ENCODE data around the gene KCTD10. TPM values are rescaled to one million over a fixed set of nuclear protein-coding genes. Genes with fewer than 3 reads are reported as not detected.

KCTD10 gene
- total and polyA plus RNA-seq, 9 of the 15 experiments (the other 6 are each of a cell fraction or from before 2014, with no cell fraction given): 1.9 to 37.5 (median 15.7) TPM

DNA sequence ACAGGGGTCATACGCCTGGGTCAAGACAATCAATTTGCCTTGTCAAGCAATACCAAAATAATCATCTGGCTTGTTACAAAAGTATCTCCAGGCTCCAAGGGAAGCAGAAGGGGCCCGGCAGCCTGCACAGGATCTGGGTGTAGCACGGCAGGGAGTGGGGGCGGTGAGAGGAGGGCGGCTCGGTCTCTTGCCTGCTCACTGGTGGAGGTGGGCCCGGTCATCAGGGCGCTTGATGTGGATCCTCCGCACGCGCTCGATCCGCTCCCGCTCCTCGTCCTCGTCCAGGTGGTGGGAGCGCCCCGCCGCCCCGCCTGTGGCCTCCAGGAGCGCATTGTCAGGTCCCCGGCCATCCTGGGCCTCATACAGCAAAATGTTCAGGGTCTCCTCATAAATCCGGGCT is 25.7 kb downstream of the KCTD10 start:
- no peak for FAIRE-seq

GRCh38 chr12:109450980-109451379 is 26.1 kb downstream of the KCTD10 start:
- in situ Hi-C loops (cut with MboI) (no loop called here), intact Hi-C loops (cut with micrococcal nuclease) (no loop called here)
- H3K9ac ChIP-seq (ENCODE audit: insufficient read depth in 1 of 2, low read depth in 2 of 2, low read length in 2 of 2): no peak overlapping the region
- no peaks in the 10 kb centered on the region for H3K79me2 ChIP-seq (ENCODE audit: control insufficient read depth, insufficient read depth, low read length)
- H3K4me1 ChIP-seq (replicated peaks in 1 of 2; ENCODE audit: control insufficient read depth in 2 of 2, insufficient read depth in 2 of 2, low read length in 2 of 2): peaks cover 0 to 3% of the 10 kb centered on the region in 2 experiments; a peak in 1 of 5 replicates
- CTCF ChIA-PET (ENCODE audit: low intra/inter-chr PET ratio): no interaction called here
- no TSS peak for BruUV-seq (replicated peaks)
- H3K27me3 ChIP-seq (ENCODE audit: control insufficient read depth in 2 of 2, insufficient read depth in 2 of 2, low read length in 2 of 2): no peaks in the 10 kb centered on the region
- no peaks in the 10 kb centered on the region for H4K20me1 ChIP-seq (replicated peaks; ENCODE audit: control insufficient read depth, insufficient read depth, low read length)
- DNase-seq (ENCODE audit: extremely low read depth in 1 of 4, low spot score in 3 of 4): no peak
- H3K36me3 ChIP-seq (ENCODE audit: control insufficient read depth, insufficient read depth, low read length): peaks cover 64% of the 10 kb centered on the region; the same call in 2 of the 3 replicates
- H2AFZ ChIP-seq (ENCODE audit: low read depth, low read length): no peak overlapping the region
- H3K9me3 ChIP-seq (replicated peaks; ENCODE audit: control insufficient read depth, insufficient read depth, low read depth, low read length): no peaks in the 10 kb centered on the region
- 85% methylated on average over 4 of the region's 4 CpGs for WGBS (ENCODE audit: insufficient coverage, low coverage, missing lambda C conversion rate)
- H3K4me2 ChIP-seq (ENCODE audit: insufficient read depth, low read length): no peak overlapping the region
- no peak overlapping the region for H3K4me3 ChIP-seq
- no peak for ATAC-seq
- H3K9me1 ChIP-seq (ENCODE audit: control insufficient read depth, insufficient read depth, low read length): no peaks in the 10 kb centered on the region
- FAIRE-seq: peak; percentile 32
- POLR2A ChIA-PET: interaction anchor here (1.4 kb wide), 1 partner anchor 10 kb away, joined by 5 read pairs; no protein-coding TSS in a partner anchor
- no peak overlapping the region for H3K27ac ChIP-seq (ENCODE audit: extremely low read depth, low read depth, low read length)
- TF ChIP-seq NELFE (IDR thresholded peaks at IDR 0.05; ENCODE audit: insufficient read depth, insufficient read length): no peak
- TF ChIP-seq SRSF7 (optimal IDR thresholded peaks at IDR 0.05; ENCODE audit: low read depth, low read length): no peak
- no peak for TF ChIP-seq ILK (tag; IDR thresholded peaks at IDR 0.05; ENCODE audit: borderline replicate concordance, low read depth)
- TF ChIP-seq, protein P1, sequence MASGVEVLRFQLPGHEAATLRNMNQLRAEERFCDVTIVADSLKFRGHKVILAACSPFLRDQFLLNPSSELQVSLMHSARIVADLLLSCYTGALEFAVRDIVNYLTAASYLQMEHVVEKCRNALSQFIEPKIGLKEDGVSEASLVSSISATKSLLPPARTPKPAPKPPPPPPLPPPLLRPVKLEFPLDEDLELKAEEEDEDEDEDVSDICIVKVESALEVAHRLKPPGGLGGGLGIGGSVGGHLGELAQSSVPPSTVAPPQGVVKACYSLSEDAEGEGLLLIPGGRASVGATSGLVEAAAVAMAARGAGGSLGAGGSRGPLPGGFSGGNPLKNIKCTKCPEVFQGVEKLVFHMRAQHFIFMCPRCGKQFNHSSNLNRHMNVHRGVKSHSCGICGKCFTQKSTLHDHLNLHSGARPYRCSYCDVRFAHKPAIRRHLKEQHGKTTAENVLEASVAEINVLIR (CRISPR knock-in tag; IDR thresholded peaks at IDR 0.05): no peak
- TF ChIP-seq ZNF197 (CRISPR knock-in tag; IDR thresholded peaks at IDR 0.05; ENCODE audit: low read depth): no peak
- TF ChIP-seq CHD2 (IDR thresholded peaks at IDR 0.05; ENCODE audit: low read depth, low read length): no peak
- TF ChIP-seq ZNF212 (CRISPR knock-in tag; IDR thresholded peaks at IDR 0.05): no peak
- no peak for TF ChIP-seq NR2C1 (IDR thresholded peaks at IDR 0.05)
- no peak for TF ChIP-seq NR2C1 (tag; IDR thresholded peaks at IDR 0.05)
- TF ChIP-seq SRSF3 (IDR thresholded peaks at IDR 0.05; ENCODE audit: insufficient read depth, low read length): no peak
- TF ChIP-seq ZNF24 (IDR thresholded peaks at IDR 0.05): no peak

More for the DNA sequence above, 25.7 kb downstream of the KCTD10 start:
- no peak overlapping the region for H2AFZ ChIP-seq (ENCODE audit: low read depth, low read length)
- intact Hi-C loops (cut with micrococcal nuclease): no loop called here
- no peaks in the 10 kb centered on the region for H3K27me3 ChIP-seq (ENCODE audit: control insufficient read depth in 2 of 2, insufficient read depth in 2 of 2, low read length in 2 of 2)
- peaks cover 0 to 3% of the 10 kb centered on the region in 2 experiments; a peak in 1 of 5 replicates for H3K4me1 ChIP-seq (replicated peaks in 1 of 2; ENCODE audit: control insufficient read depth in 2 of 2, insufficient read depth in 2 of 2, low read length in 2 of 2)
- H3K9me3 ChIP-seq (replicated peaks; ENCODE audit: control insufficient read depth, insufficient read depth, low read depth, low read length): no peaks in the 10 kb centered on the region
- no peak overlapping the region for H3K4me3 ChIP-seq
- H3K9ac ChIP-seq (ENCODE audit: insufficient read depth in 1 of 2, low read depth in 2 of 2, low read length in 2 of 2): no peak overlapping the region
- H3K36me3 ChIP-seq (ENCODE audit: control insufficient read depth, insufficient read depth, low read length): peaks cover 68% of the 10 kb centered on the region; the same call in 2 of the 3 replicates
- H4K20me1 ChIP-seq (replicated peaks; ENCODE audit: control insufficient read depth, insufficient read depth, low read length): no peaks in the 10 kb centered on the region
- ATAC-seq: no peak
- in situ Hi-C loops (cut with MboI): no loop called here
- BruUV-seq (replicated peaks): no TSS peak
- no peaks in the 10 kb centered on the region for H3K9me1 ChIP-seq (ENCODE audit: control insufficient read depth, insufficient read depth, low read length)
- H3K27ac ChIP-seq (ENCODE audit: extremely low read depth, low read depth, low read length): no peak overlapping the region
- H3K4me2 ChIP-seq (ENCODE audit: insufficient read depth, low read length): no peak overlapping the region
- 84% methylated on average over 5 of the region's 23 CpGs for WGBS (ENCODE audit: insufficient coverage, low coverage, missing lambda C conversion rate)
- H3K79me2 ChIP-seq (ENCODE audit: control insufficient read depth, insufficient read depth, low read length): no peaks in the 10 kb centered on the region
- no peak for DNase-seq (ENCODE audit: extremely low read depth in 1 of 4, low spot score in 3 of 4)
- ChIA-PET POLR2A (no interaction called here), CTCF (ENCODE audit: low intra/inter-chr PET ratio) (no interaction called here)
- TF ChIP-seq POLR2G (IDR thresholded peaks at IDR 0.05; ENCODE audit: low read depth, low read length) (0 out of 2 replicates have a peak, but pooled peaks have one; percentile 26), E2F5 (CRISPR knock-in tag; IDR thresholded peaks at IDR 0.05) (no peak), HDGF (IDR thresholded peaks at IDR 0.05) (no peak), ZNF143 (CRISPR knock-in tag; IDR thresholded peaks at IDR 0.05) (no peak)
